HG02763 (cell line): ENCODE measurements around the gene GATAD2B.
"Not testable (repeated sequence)": the region's sequence is repeated elsewhere in the genome, so short reads cannot be mapped to it uniquely, and the experiment has no call there.

Experiments used
- ATAC-seq: cut with Tn5 transposase; IDR thresholded peaks from one replicate; pipeline ENCODE4 v1.9.1; 2021; ENCODE audit warnings: mild to moderate bottlenecking, moderate library complexity; ENCODE audit not compliant: unreplicated experiment

Gene GATAD2B

DNA sequence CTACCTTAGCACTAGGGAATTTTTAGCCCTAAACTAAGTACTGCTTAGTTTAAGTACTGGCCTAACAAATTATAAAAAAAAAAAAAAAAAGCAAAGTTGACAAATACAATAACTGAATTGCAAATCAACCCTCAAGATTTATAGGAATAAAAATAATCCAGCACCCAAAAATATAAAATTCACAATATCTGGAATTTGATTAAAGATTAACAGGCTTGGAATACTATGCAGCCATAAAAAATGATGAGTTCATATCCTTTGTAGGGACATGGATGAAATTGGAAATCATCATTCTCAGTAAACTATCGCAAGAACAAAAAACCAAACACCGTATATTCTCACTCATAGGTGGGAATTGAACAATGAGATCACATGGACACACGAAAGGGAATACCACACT lies 78.4 kb downstream of the GATAD2B start:
- not testable (repeated sequence) for ATAC-seq

- peak; percentile 64 for ATAC-seq
Measured at GRCh38 chr1:153842006-153842471, 80.7 kb downstream of the GATAD2B start.

DNA sequence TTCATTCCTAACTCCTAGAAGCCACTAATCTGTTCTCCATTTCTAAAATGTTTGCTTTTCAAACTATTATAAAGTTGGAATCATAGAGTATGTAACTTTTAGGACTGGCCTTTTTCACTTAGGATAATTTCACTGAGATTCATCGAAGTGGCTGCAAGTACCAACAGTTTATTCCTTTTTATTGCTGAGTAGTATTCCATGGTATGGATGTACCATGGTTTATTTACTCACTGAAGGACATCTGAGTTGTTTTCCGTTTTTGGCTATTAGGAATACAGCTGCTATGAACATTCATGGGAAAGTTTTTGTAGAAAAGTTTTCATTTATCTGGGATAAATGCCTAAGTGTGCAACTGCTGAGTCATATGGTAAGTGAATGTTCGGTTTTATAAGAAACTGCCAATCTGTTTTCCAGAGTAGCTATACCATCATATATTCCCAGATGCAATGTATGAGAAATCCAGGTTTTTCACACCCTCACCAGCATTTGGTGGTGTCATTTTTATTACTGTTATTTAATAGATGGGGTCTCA lies 81.2 kb downstream of the GATAD2B start:
- no peak for ATAC-seq

- not testable (repeated sequence) for ATAC-seq
Measured at GRCh38 chr1:153840774-153841173, 82.0 kb downstream of the GATAD2B start.

GRCh38 chr1:153833968-153834367 lies 88.8 kb downstream of the GATAD2B start:
- ATAC-seq: not testable (repeated sequence)

GRCh38 chr1:153833171-153833570 lies 89.6 kb downstream of the GATAD2B start:
- ATAC-seq: no peak

GRCh38 chr1:153832293-153832692 lies 90.5 kb downstream of the GATAD2B start:
- no peak for ATAC-seq

DNA sequence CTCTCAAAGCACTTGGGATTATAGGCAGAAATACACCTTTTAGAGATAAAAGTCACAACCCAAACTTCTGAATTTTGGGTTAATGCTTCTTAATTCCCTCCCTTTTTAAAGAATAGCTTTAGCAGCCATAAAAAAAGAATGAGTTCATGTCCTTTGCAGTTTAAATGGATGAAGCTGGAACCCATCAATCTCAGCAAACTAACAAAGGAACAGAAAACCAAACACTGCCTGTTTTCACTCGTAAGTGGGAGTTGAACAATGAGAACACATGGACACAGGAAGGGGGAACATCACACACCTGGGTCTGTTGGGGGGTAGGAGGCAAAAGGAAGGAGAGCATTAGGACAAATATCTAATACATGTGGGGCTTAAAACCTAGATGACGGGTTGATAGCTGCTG lies 91.7 kb downstream of the GATAD2B start:
- ATAC-seq: no peak

DNA sequence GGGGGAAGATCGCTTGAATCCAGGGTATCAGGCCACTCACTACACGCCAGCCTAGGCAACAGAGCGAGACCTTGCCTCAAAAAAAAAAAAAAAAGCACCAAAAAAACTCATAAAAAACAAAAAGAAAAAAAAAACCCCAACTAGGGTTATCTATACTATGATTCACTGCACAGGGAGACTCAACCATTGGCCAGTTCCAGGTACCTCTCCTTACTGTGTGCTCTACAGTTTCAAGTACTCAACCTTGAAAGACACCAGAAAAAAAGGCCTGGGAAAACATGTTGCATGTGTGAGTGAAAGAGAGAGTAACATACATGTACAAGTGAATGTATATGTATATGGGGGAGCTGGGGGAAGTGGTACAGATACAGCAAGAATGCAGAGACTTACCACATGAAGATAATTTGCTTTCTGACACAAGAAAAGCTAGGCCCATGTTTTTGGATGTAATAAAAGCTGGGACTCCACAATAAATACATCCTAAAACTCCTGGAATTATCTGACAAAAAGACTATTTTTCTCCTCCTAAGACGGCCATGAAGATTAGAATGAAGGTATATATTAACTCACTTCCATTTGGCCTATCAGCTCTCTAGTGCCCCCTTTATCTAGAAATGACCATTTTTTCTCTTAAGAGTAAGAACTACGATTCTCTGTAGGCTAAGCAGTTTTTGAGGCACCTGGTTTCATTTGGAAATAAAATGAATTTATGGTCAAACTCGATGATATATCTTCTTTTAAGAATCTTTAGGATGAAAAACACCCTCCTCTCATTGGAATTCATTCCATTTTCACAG lies 95.4 kb downstream of the GATAD2B start:
- ATAC-seq: no peak

- no peak for ATAC-seq
Measured at GRCh38 chr1:153818876-153819275, 103.9 kb downstream of the GATAD2B start.

DNA sequence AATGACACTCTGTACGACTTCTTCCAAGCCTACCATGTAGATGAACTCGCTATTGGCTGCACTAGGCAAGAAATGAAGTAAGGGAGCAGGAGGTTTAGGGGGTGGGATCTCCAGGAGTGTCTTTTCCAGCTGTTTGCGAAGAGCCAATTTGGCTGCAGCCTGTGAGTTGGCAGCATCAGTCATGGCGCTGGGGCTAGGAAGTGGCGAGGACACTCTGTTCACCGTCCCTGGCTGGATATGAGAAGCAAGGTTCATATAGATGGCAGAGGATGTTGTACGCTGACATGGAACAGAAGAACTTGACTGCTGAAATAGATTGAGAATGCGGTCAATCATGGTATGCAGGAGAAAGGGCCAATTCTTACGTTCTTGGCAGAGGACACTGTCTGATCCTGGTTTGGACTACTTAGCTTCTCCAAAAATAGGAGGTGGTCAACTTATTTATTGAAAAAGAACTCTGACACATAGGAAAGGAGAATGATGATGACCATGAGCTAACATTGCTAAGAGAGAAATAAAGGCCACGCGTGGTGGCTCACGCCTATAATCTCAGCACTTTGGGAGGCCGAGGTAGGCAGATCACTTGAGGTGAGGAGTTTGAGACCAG lies 106.4 kb downstream of the GATAD2B start:
- no peak for ATAC-seq

DNA sequence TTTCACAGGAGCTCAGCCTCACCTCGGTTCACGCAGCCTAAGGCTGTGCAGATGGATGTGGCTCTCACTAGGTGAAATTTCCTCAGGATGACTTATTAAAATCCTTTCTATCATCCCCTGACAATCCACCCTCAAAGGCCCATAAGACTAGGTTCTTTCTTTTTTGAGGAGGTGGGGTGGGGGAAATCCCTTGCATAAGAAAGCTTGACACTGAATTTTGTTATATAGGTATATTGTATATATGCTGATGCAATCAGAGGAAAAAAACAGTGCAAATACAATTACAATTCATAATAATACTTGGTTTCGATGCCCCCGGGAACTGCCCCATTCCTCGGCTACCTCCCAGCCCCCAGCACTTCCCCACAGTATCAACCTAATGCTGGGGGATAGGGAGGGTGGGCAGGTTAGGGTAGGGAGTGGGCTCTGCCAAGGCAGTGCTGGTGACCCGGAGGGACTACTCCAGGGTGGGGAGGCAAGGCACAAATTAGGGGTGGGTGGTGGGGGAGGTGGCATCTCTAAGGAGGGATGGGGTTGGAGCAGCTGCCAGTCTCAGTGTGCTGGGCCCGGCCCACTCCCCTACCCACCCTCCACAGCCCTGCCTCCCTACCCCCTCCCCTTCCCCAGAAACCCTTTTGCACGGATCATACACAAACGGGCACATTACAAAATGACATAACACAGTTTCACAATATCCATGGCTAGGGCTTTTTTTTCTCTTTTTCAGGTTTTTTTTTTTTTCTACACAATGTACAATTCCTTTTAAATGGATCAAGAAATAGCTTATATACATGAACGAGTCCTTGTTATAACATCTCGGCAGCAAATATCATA lies 116.7 kb downstream of the GATAD2B start:
- ATAC-seq: no peak

DNA sequence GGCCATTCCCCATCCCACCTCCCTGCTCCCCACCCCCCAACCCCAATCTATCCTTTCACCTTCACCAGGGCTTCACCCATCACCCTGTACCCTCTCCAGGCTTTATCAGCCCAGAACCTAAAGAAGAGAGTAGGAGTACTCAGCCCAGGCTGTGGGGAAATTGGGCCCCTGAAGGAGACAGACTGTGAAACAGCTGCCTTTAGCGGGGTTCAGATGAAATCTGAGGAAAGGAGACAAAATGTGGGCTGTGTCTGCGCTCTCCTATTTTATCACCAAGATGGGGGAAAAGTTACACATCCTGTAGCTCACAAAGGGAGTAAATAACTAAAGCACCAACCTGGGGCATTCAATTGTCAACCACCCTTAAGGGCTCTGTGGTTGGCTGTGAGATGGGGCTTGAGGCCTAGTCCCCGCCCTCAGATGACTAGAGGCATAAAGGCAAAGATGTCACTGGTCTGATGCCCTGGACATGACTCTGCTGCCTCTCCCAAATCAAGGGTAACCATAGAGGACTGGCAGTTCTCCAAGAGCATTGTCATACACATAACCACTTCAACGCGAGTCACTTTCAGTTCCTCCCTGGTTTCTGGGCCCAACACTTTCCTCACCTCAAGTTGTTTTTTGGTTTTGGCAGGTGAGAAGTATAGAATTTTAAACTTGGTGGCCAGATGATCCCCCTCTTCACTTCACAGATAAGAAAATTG lies 117.6 kb downstream of the GATAD2B start:
- ATAC-seq: peak; percentile 91

DNA sequence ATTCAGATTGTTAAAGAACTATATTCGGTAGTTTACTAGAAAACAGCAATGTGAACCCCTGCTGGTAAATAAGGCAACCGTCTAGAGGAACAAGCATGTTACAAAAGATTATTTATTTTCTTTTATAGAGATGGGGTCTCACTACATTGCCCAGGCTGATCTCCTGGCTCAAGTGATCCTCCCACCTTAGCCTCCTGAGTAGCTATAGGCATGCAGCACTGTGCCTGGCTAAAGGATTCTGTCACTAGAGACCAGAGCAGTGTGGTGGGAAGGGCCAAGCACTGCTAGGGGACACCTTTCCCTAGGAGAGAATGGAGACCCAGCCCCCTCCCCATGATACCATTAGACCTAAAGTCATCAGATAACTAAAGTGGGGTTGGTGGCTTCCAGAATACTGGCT lies 118.7 kb downstream of the GATAD2B start:
- ATAC-seq: no peak

- ATAC-seq: no peak
Measured at GRCh38 chr1:153803470-153804056, 119.2 kb downstream of the GATAD2B start.

DNA sequence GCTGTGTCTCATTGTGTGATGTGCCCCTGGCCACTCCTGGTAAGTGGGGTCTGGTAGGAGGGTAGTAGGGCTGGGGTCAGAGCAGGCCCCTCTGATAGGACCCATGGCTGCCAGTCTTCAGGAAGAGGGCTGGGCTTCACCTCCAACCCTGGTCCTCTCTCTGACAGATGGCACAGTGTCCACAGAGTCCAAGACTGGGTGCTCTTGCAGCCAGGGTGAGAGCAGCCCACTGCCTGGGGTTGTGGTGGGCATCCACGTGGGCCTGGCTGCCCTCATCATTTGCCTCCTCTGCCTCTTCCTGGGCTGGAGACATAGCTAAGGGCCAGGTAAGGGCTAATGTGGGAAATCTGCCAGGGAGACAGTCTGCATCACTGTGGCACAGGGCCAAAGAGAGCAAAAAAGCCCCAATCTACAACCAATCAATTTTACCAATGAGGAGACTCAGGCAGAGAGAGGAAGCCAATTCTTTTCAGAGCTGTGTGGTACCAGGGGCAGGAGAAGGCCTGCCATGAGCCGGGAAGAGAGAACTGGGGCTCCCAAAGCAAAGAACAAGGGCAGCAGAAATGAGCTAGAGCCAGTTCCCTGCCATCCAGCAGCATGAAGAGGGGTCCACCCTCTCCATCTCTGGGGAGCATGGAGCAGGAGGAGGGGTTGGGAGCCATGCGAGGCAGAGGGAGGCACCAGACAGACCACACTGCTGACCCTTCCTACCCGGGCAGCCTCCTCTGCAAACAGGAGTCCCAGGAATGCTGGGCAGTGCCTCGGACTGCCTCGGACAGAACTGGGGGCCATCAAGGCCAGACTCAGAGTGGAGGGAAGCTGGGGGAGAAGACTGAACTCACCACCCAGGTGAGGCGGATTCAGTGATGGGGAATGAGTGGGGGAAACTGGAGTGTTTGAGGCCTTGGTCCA lies 120.7 kb downstream of the GATAD2B start:
- no peak for ATAC-seq

- ATAC-seq: no peak
Measured at GRCh38 chr1:153801028-153801625, 121.6 kb downstream of the GATAD2B start.

- no peak for ATAC-seq
Measured at GRCh38 chr1:153800516-153800915, 122.3 kb downstream of the GATAD2B start.
